Stimulated activated CD4-positive, alpha-beta T cell treated with anti-CD3 and anti-CD28 coated beads, Interleukin-2, amount 100 ng/mL, for 48 hours (primary cell): ENCODE results near the gene ZNF19.
A peak's percentile ranks its signal among the peaks of the same experiment; 100 is the strongest.

Experiments
- DNase-seq, 2 donors: peaks; one replicate each; pipeline ENCODE4 v3.0.0-alpha.2; 2020

The ZNF19 gene

GRCh38 chr16:71484006-71484893 lies 4.9 kb downstream of the ZNF19 start:
- DNase-seq, result peak; percentile 64 to 71

- DNase-seq, result no peak
Observed at GRCh38 chr16:71482569-71482968, 6.6 kb downstream of the ZNF19 start.

- no peak for DNase-seq
Observed at GRCh38 chr16:71480956-71481355, 8.2 kb downstream of the ZNF19 start.

- DNase-seq, result no peak
Observed at GRCh38 chr16:71479420-71479819, 9.7 kb downstream of the ZNF19 start.

- DNase-seq, result no peak
Observed at GRCh38 chr16:71476457-71477124, 12.5 kb downstream of the ZNF19 start.

GRCh38 chr16:71474864-71475263 lies 14.3 kb downstream of the ZNF19 start:
- no peak for DNase-seq

- no peak for DNase-seq
Observed at GRCh38 chr16:71473891-71474290, 15.2 kb downstream of the ZNF19 start.

- no peak for DNase-seq
Observed at GRCh38 chr16:71472931-71473330, 16.2 kb downstream of the ZNF19 start.

- no peak for DNase-seq
Observed at GRCh38 chr16:71472051-71472450, 17.1 kb downstream of the ZNF19 start.

GRCh38 chr16:71467810-71468209 lies 21.3 kb downstream of the ZNF19 start:
- DNase-seq, result peak; percentile 16 to 28

GRCh38 chr16:71464231-71464630 lies 24.9 kb downstream of the ZNF19 start:
- DNase-seq, result no peak

- DNase-seq, result peak; percentile 73 to 78
Observed at GRCh38 chr16:71461686-71462648, 27.2 kb downstream of the ZNF19 start, which contains the start of gene ZNF23. ZNF23 (minus strand) TSS chr16:71462247; CDS start chr16:71456796, 5,451 bp downstream.

- no peak for DNase-seq
Observed at GRCh38 chr16:71460941-71461340, 28.2 kb downstream of the ZNF19 start.

GRCh38 chr16:71460236-71460635 lies 28.9 kb downstream of the ZNF19 start:
- no peak for DNase-seq

- no peak for DNase-seq
Observed at GRCh38 chr16:71459510-71459909, 29.6 kb downstream of the ZNF19 start.

- no peak for DNase-seq
Observed at GRCh38 chr16:71456801-71457200, 32.3 kb downstream of the ZNF19 start.

GRCh38 chr16:71453036-71453435 lies 36.1 kb downstream of the ZNF19 start:
- DNase-seq, result no peak

- no peak for DNase-seq
Observed at GRCh38 chr16:71449020-71449419, 40.1 kb downstream of the ZNF19 start.

GRCh38 chr16:71448274-71448866 lies 40.8 kb downstream of the ZNF19 start:
- no peak for DNase-seq

- no peak for DNase-seq
Observed at GRCh38 chr16:71443714-71444113, 45.4 kb downstream of the ZNF19 start.

- DNase-seq, result no peak
Observed at GRCh38 chr16:71442051-71442440, 47.1 kb downstream of the ZNF19 start, which contains the start of gene TLE7. TLE7 (minus strand) TSS chr16:71442054; CDS start chr16:71433324, 8,730 bp downstream.

- DNase-seq, result peak; percentile 29 to 55
Observed at GRCh38 chr16:71441348-71442050, 47.6 kb downstream of the ZNF19 start.
